Vagina (tissue), 2 donors: ENCODE results near the gene PKIB. TPM values are rescaled to one million over a fixed set of nuclear protein-coding genes. Genes with fewer than 3 reads are reported as not detected.

Experiments
- DNase-seq, 2 donors: peaks; one replicate each; pipeline ENCODE4 v3.0.0-alpha.2; 2017; ENCODE audit errors: extremely low spot score in 2 of 2
- H3K27ac ChIP-seq: fragments of 200-600 bp; sonication (generic); one replicate; pipeline ENCODE4 v1.5.1; 2019
- H3K27me3 ChIP-seq: fragments of 200-600 bp; sonication (generic); one replicate; pipeline ENCODE4 v1.5.1; 2019
- H3K36me3 ChIP-seq, 2 donors: fragments of 200-600 bp; sonication (generic); one replicate each; pipeline ENCODE4 v1.5.1; 2017 to 2019
- H3K4me1 ChIP-seq: fragments of 200-600 bp; sonication (generic); one replicate; pipeline ENCODE4 v1.5.1; 2019
- H3K4me3 ChIP-seq, 2 donors: fragments of 200-600 bp; sonication (generic); 1 replicate in 1 of 2; 2 replicates in 1 of 2; pipeline ENCODE4 v1.5.1; 2016 to 2019
- H3K9me3 ChIP-seq: fragments of 200-600 bp; sonication (generic); one replicate; pipeline ENCODE4 v1.5.1; 2019
- POLR2A ChIP-seq, 2 donors: fragments of 450-650 bp; IDR thresholded peaks; one replicate each; pipeline ENCODE4 v1.6.1; 2017; ENCODE audit warnings: antibody characterized with exemption in 2 of 2, mild to moderate bottlenecking in 2 of 2, moderate library complexity in 2 of 2
- POLR2AphosphoS5 ChIP-seq, 2 donors: sonication (generic); formaldehyde crosslinking; IDR thresholded peaks; one replicate each; pipeline ENCODE4 v1.9.0; 2017; ENCODE audit warnings: antibody characterized with exemption in 2 of 2, mild to moderate bottlenecking in 2 of 2, low read depth in 1 of 2; ENCODE audit not compliant: insufficient read depth in 1 of 2
- intact Hi-C: fragments of 100-400 bp; cut with DNase I; formaldehyde crosslinking; loops from one replicate; pipeline ENCODE4 v1.15.1; 2023
- total RNA-seq: library from RNA; depleted of rRNA; stranded (reverse); fragments of >200 nt; gene quantifications from one replicate; pipeline ENCODE4 v1.2.3, GENCODE V29; 2016
- TF ChIP-seq, protein P1 (sequence below), 3 experiments: fragments of 450-650 bp in 2 of 3; fragments of 200-600 bp in 1 of 3; sonication (generic) in 1 of 3; IDR thresholded peaks; one replicate each; pipeline ENCODE4 v1.5.1; 2017 to 2019; ENCODE audit warnings: antibody characterized with exemption in 3 of 3, mild to moderate bottlenecking in 2 of 3, moderate library complexity in 2 of 3

The PKIB gene
- total RNA-seq, 1 donor from 2014 or later = 2.7 TPM

DNA sequence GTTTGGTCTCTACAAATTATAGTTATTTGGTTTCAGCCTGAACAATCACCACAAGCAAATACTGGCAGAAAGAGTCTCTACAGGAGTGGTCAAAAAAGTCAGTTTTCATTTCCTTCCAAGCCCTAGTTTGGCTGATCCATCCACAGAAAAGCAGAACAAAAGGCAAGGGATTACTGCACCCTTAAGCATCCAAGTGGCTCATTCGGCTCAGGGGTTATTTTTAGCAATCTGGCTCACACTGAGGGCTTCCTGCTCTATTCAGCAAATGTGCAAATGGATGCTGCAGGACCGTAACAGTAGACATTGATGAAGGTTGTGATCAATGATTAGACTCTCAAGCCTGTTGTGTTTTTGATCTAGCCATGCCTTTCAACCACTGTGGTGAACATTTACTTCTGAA is 107.1 kb downstream of the PKIB start:
- Histone ChIP-seq H3K9me3 (no peaks in the 10 kb centered on the region), H3K4me3 (no peak overlapping the region), H3K27me3 (no peaks in the 10 kb centered on the region), H3K36me3 (no peaks in the 10 kb centered on the region), H3K4me1 (no peaks in the 10 kb centered on the region), H3K27ac (no peak overlapping the region)
- TF ChIP-seq POLR2A (IDR thresholded peaks at IDR 0.05) (no peak), POLR2AphosphoS5 (IDR thresholded peaks at IDR 0.05; ENCODE audit: insufficient read depth in 1 of 2, low read depth in 1 of 2) (no peak)
- TF ChIP-seq, protein P1, sequence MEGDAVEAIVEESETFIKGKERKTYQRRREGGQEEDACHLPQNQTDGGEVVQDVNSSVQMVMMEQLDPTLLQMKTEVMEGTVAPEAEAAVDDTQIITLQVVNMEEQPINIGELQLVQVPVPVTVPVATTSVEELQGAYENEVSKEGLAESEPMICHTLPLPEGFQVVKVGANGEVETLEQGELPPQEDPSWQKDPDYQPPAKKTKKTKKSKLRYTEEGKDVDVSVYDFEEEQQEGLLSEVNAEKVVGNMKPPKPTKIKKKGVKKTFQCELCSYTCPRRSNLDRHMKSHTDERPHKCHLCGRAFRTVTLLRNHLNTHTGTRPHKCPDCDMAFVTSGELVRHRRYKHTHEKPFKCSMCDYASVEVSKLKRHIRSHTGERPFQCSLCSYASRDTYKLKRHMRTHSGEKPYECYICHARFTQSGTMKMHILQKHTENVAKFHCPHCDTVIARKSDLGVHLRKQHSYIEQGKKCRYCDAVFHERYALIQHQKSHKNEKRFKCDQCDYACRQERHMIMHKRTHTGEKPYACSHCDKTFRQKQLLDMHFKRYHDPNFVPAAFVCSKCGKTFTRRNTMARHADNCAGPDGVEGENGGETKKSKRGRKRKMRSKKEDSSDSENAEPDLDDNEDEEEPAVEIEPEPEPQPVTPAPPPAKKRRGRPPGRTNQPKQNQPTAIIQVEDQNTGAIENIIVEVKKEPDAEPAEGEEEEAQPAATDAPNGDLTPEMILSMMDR (IDR thresholded peaks at IDR 0.05) = no peak
- intact Hi-C loops = no loop called here
- no peak for DNase-seq

DNA sequence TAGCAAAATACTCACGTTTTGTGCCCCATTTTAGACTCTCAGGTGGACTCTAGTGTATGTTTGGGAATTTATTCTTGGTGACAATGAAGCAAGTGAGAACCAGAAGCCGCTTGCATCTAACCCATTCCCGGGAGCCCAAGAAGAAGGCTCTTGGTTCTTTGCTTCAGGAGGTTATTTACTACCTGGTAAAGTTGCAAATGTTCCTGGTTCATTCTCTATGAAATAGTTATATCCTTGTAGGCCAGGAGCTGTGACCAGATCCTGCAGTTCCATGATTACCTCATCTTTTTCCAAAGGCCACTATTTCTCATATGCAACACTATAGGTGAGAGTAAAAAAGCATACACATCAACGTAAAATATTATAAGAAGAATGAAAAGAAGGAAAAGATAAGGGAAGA is 108.4 kb downstream of the PKIB start:
- DNase-seq = no peak
- no peak for TF ChIP-seq POLR2A (IDR thresholded peaks at IDR 0.05)
- TF ChIP-seq, protein P1 (IDR thresholded peaks at IDR 0.05) = no peak
- no peak for TF ChIP-seq POLR2AphosphoS5 (IDR thresholded peaks at IDR 0.05; ENCODE audit: insufficient read depth in 1 of 2, low read depth in 1 of 2)
- no peaks in the 10 kb centered on the region for H3K27me3 ChIP-seq
- H3K9me3 ChIP-seq = no peaks in the 10 kb centered on the region
- no peaks in the 10 kb centered on the region for H3K36me3 ChIP-seq
- no peak overlapping the region for H3K27ac ChIP-seq
- intact Hi-C loops = no loop called here
- no peak overlapping the region for H3K4me3 ChIP-seq
- no peaks in the 10 kb centered on the region for H3K4me1 ChIP-seq

DNA sequence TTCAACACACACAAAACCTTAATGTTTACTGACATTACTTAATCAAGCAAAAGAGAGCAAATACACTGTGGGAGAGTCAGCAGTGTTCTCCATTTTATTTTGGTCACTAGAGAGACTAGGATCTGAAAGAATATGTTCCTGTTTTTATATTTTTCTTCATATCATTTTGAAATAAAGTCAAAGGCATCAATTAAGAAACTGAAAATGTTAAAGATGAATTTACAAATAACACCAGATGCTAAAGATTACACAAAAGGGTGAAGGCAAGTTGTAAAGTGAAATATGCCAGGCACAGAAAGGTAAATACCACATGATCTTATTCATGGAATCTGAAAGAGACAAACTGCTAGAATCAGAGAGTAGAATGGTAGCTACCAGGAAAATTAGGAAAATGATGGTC is 109.0 kb downstream of the PKIB start:
- Histone ChIP-seq H3K4me1 (no peaks in the 10 kb centered on the region), H3K9me3 (no peaks in the 10 kb centered on the region), H3K4me3 (no peak overlapping the region), H3K27me3 (no peaks in the 10 kb centered on the region), H3K27ac (no peak overlapping the region), H3K36me3 (no peaks in the 10 kb centered on the region)
- no peak for DNase-seq
- no peak for TF ChIP-seq POLR2AphosphoS5 (IDR thresholded peaks at IDR 0.05; ENCODE audit: insufficient read depth in 1 of 2, low read depth in 1 of 2)
- no peak for TF ChIP-seq POLR2A (IDR thresholded peaks at IDR 0.05)
- TF ChIP-seq, protein P1 (IDR thresholded peaks at IDR 0.05) = no peak
- intact Hi-C loops = no loop called here

DNA sequence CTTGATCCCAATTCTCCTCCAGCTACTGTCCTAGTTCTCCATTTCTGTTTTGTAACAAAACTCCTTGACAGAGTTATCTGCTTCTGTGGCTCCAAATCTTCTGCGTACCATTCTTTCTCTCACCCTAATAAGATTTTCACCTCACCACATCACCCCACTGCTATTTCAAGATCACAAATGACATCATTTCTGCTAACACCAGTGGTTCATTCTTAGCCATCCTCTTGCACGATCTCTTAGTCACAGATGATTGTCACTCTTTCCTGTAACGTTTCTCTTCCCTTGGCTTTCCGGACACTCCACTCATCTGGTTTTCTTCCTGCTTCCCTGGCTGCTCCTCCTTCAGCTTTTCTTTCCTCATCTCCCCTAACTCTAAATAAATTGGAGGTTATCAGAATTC is 112.5 kb downstream of the PKIB start:
- intact Hi-C loops = no loop called here
- TF ChIP-seq, protein P1 (IDR thresholded peaks at IDR 0.05) = no peak
- TF ChIP-seq POLR2A (IDR thresholded peaks at IDR 0.05) = no peak
- no peak for TF ChIP-seq POLR2AphosphoS5 (IDR thresholded peaks at IDR 0.05; ENCODE audit: insufficient read depth in 1 of 2, low read depth in 1 of 2)

DNA sequence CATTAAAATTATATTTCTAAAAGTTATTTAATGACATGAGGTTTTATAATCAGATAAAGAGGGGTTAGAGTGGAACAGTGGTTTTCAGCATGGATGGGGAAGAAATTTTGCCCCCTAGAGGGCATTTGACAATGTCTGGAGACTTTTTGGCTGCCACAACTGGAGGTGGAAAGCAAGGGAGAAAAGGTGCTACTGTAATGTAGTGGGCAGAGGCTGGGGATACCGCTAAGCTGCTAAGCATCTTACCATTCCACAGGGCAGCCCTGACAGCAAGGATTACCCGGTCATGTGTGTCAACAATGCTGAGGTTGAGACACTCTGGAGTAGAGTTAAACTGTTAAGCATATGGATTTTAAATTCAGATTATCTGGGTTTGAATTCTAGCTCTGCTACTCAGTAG is 116.4 kb downstream of the PKIB start:
- H3K4me3 ChIP-seq = no peak overlapping the region

More for the DNA sequence above, 112.5 kb downstream of the PKIB start:
- no peaks in the 10 kb centered on the region for H3K36me3 ChIP-seq
- no peak for DNase-seq
- H3K27ac ChIP-seq = no peak overlapping the region
- H3K4me1 ChIP-seq = no peaks in the 10 kb centered on the region
- no peaks in the 10 kb centered on the region for H3K9me3 ChIP-seq
- no peak overlapping the region for H3K4me3 ChIP-seq
- H3K27me3 ChIP-seq = no peaks in the 10 kb centered on the region

More for the DNA sequence above, 116.4 kb downstream of the PKIB start:
- Histone ChIP-seq H3K27ac (no peak overlapping the region), H3K27me3 (no peaks in the 10 kb centered on the region), H3K36me3 (no peaks in the 10 kb centered on the region), H3K4me1 (no peaks in the 10 kb centered on the region), H3K9me3 (no peaks in the 10 kb centered on the region)
- DNase-seq = no peak
- intact Hi-C loops = no loop called here
- TF ChIP-seq, protein P1 (IDR thresholded peaks at IDR 0.05) = no peak
- TF ChIP-seq POLR2AphosphoS5 (IDR thresholded peaks at IDR 0.05; ENCODE audit: insufficient read depth in 1 of 2, low read depth in 1 of 2) (no peak), POLR2A (IDR thresholded peaks at IDR 0.05) (no peak)
